ENCODE results near the gene COG5. TPM values are rescaled to one million over a fixed set of nuclear protein-coding genes. Genes with fewer than 3 reads are reported as not detected.

Gene COG5
- total RNA-seq, 1 experiment from 2014 or later, result 29.1 TPM

- no peak for ATAC-seq
- in situ Hi-C loops (cut with HindIII; ENCODE audit: low pct_unique_long_range_greater_than_20kb, low sequenced_read_pairs), result no loop called here
- POLR2A ChIA-PET, result no interaction called here
These were observed 92.2 kb downstream of the COG5 start for GRCh38 chr7:107471292-107472070.

DNA sequence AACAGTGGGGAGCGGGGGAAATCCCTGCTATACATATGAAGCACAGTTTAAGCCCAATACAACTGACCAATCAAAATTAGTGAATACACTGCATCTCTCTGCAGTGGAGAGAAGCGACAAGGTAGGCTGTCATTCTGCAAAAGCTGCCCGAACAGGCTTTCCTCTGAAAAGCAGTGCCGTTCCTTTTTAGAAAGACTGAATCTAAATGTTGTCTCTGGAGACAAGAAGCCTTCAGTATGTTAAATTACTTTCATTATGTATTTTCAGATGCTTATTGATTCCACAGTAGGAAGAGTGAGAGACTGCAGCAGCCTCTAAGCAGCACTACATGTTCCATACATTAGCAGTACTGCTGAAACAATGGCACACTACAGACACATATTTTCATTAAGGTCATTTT, 93.8 kb downstream of the COG5 start, which contains the start of gene GPR22:
GPR22 (plus strand) TSS at position 129 of the 400 bp plus-strand sequence. CDS start 4,004 bp downstream, outside the sequence.
- no peak for ATAC-seq
- Histone ChIP-seq H3K36me3 (ENCODE audit: control insufficient read depth, insufficient read depth, low read length) (no peaks in the 10 kb centered on the region), H3K27me3 (ENCODE audit: control insufficient read depth, insufficient read depth, low read length) (no peaks in the 10 kb centered on the region), H3K4me1 (ENCODE audit: control insufficient read depth, insufficient read depth, low read length) (no peaks in the 10 kb centered on the region), H3K27ac (ENCODE audit: low read length) (no peak within 1 kb of the TSS), H3K9me3 (ENCODE audit: control insufficient read depth, insufficient read depth, low read depth, low read length) (no peaks in the 10 kb centered on the region), H3K4me3 (ENCODE audit: low read depth in 2 of 2, low read length in 2 of 2) (no peak within 1 kb of the TSS)
- CTCF ChIA-PET, result no interaction called here
- intact Hi-C loops (cut with micrococcal nuclease; ENCODE audit: unreplicated experiment) (no loop called here), in situ Hi-C loops (cut with HindIII; ENCODE audit: low pct_unique_long_range_greater_than_20kb, low sequenced_read_pairs) (no loop called here)
- no TSS peak for BruUV-seq (replicated peaks)
- POLR2A ChIA-PET, result no interaction called here
- no peak for TF ChIP-seq TCF7L2 (IDR thresholded peaks at IDR 0.05; ENCODE audit: low read depth, low read length)
- no peak for DNase-seq (ENCODE audit: low read depth, low spot score)

More at GRCh38 chr7:107471292-107472070, 92.2 kb downstream of the COG5 start:
- intact Hi-C loops (cut with micrococcal nuclease; ENCODE audit: unreplicated experiment), result no loop called here
- no TSS peak for BruUV-seq (replicated peaks)
- Histone ChIP-seq H3K4me3 (ENCODE audit: low read depth in 2 of 2, low read length in 2 of 2) (no peak overlapping the region), H3K27me3 (ENCODE audit: control insufficient read depth, insufficient read depth, low read length) (no peaks in the 10 kb centered on the region), H3K27ac (ENCODE audit: low read length) (no peak overlapping the region), H3K36me3 (ENCODE audit: control insufficient read depth, insufficient read depth, low read length) (no peaks in the 10 kb centered on the region), H3K4me1 (ENCODE audit: control insufficient read depth, insufficient read depth, low read length) (no peaks in the 10 kb centered on the region), H3K9me3 (ENCODE audit: control insufficient read depth, insufficient read depth, low read depth, low read length) (no peaks in the 10 kb centered on the region)
- no peak for TF ChIP-seq REST (IDR thresholded peaks at IDR 0.05; ENCODE audit: insufficient read depth in 1 of 2, low read depth in 2 of 2, low read length in 1 of 2)
- TF ChIP-seq POLR2AphosphoS5 (IDR thresholded peaks at IDR 0.05; ENCODE audit: low read depth, low read length), result no peak
- TF ChIP-seq CTCF (IDR thresholded peaks at IDR 0.05), result no peak
- no peak for TF ChIP-seq TCF7L2 (IDR thresholded peaks at IDR 0.05; ENCODE audit: low read depth, low read length)
- TF ChIP-seq SIN3A (IDR thresholded peaks at IDR 0.05; ENCODE audit: borderline replicate concordance, insufficient read depth, low read depth, low read length), result no peak
- no peak for DNase-seq (ENCODE audit: low read depth, low spot score)
- CTCF ChIA-PET, result no interaction called here

- TF ChIP-seq TCF7L2 (IDR thresholded peaks at IDR 0.05; ENCODE audit: low read depth, low read length) (no peak), SIN3A (IDR thresholded peaks at IDR 0.05; ENCODE audit: borderline replicate concordance, insufficient read depth, low read depth, low read length) (no peak), POLR2AphosphoS5 (IDR thresholded peaks at IDR 0.05; ENCODE audit: low read depth, low read length) (no peak), REST (IDR thresholded peaks at IDR 0.05; ENCODE audit: insufficient read depth in 1 of 2, low read depth in 2 of 2, low read length in 1 of 2) (no peak), CTCF (IDR thresholded peaks at IDR 0.05) (no peak)
- ChIA-PET POLR2A (no interaction called here), CTCF (no interaction called here)
- Histone ChIP-seq H3K27ac (ENCODE audit: low read length) (no peak overlapping the region), H3K4me1 (ENCODE audit: control insufficient read depth, insufficient read depth, low read length) (no peaks in the 10 kb centered on the region), H3K9me3 (ENCODE audit: control insufficient read depth, insufficient read depth, low read depth, low read length) (no peaks in the 10 kb centered on the region), H3K4me3 (ENCODE audit: low read depth in 2 of 2, low read length in 2 of 2) (no peak overlapping the region), H3K36me3 (ENCODE audit: control insufficient read depth, insufficient read depth, low read length) (no peaks in the 10 kb centered on the region), H3K27me3 (ENCODE audit: control insufficient read depth, insufficient read depth, low read length) (no peaks in the 10 kb centered on the region)
- DNase-seq (ENCODE audit: low read depth, low spot score) (no peak), ATAC-seq (no peak)
- intact Hi-C loops (cut with micrococcal nuclease; ENCODE audit: unreplicated experiment), result no loop called here
- in situ Hi-C loops (cut with HindIII; ENCODE audit: low pct_unique_long_range_greater_than_20kb, low sequenced_read_pairs), result no loop called here
- BruUV-seq (replicated peaks), result no TSS peak
These were observed 94.9 kb downstream of the COG5 start for GRCh38 chr7:107468824-107469223.
